ENCODE measurements around the gene ARMC3.
"Not testable (repeated sequence)": the region's sequence is repeated elsewhere in the genome, so short reads cannot be mapped to it uniquely, and the experiment has no call there.

The ARMC3 gene

DNA sequence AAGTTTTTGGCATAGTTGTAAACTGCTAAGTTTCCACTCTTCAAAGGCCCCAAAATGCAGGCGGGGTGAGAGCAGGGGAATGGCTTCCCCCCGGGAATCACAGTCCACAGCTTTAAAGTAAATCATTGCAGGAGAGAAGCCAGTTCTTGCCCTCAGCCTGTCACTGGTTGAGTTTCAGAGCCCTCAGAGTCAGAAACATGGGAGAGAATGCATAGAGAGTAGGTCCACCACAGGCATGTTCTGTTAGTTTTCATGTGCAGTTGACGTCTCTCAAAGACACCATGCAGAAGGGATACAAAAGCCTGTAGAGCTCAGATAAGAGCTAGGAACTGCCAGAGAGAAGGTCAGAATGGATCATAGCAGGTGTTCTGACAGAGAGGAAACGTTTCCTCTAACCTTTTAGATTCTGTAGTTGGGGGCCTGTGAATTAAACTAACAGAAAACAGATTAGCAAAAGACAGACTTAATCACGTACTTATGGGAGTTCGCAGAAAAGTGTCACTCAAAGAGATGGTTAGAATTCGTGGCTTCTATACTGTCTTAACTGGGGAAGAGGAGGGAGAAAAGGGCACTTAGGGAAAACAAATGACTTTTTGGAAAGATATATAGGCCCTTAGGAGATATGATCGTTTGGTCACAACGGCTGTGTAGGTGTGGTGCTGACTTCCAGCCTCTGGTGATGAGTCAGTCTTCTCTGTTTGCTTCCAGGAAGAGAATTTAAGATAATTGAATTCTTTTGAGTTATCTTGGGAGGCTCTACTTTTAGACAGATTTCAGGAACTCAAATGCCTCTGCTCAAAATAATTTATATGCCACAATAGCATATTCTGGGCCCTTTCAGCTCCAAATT, 119.6 kb downstream of the ARMC3 start:
- DNase-seq (ENCODE audit: low spot score): peak; percentile 15

DNA sequence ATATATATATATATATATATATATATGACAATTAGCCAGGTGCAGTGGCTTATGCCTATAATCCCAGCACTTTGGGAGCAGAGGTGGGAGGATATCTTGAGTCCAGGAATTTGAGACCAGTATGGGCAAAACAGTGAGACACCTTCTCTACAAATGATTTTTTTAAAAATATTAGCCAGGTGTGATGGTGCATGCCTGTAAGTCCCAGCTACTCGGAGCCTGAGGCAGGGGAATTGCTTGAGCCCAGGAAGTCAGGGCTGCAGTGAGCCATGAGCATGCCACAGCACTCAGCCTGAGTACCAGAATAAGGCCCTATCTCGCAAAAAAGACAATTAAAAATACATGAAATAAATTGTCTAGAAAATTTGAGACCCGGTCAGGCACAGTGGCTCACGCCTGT, 120.3 kb downstream of the ARMC3 start:
- DNase-seq (ENCODE audit: low spot score): no peak

DNA sequence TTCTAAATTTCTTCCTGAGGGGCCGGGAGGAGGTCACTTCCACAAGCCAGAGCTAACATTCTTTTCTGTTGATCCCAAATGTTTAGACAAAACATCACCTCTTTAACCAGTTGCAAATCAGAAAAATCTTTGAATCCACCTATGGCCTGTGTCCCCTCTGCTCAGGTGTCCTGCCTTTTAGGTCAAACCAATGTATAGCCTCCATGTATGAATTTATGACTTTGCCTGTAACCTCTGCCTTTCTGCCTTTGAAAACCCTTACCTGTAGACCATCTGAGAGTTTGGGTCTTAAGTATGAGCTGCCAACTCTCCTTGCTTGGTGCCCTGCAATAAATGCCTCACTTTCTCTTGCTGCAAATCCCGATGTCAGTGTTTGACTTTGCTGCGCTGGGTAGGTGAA, 123.4 kb downstream of the ARMC3 start:
- no peak for DNase-seq (ENCODE audit: low spot score)

DNA sequence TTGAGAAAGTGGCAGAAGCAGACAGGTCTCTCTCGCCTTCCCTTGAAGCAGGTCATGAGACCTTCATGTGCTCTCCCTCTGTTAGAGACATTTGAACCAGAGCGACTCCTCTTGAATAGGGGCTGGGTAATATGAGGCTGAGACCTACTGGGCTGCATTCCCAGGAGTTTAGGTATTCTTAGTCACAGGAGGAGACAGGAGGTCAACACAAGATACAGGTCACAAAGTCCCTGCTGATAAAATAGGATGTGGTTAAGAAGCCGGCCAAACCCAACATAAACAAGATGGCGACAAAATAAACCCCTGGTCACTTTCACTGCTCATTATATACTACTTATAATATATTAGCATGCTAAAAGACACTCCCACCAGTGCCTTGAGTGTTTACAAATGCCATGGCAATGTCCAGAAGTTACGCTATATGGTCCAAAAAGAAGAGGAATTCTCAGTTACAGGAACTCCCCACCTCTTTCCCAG, 124.0 kb downstream of the ARMC3 start:
- no peak for DNase-seq (ENCODE audit: low spot score)

DNA sequence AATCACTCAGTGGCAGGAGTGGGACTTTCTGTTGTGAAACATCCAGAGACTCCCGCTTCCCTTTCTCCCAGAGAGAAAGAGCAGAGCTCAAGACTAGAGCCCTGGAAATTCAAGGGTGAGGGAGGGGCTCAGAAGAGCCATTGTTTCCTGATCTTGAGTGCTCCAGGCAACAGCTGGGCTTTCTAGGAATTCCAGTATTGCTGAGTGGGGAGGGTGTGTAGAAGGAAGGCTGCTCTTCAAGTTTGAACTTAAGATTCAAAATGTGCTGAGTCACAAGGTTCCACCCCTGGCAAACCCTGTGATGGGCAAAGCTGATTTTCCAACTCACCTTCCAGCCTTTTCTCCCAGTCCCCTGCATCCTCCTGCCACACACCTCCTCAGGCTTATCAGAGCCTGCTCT, 125.2 kb downstream of the ARMC3 start:
- DNase-seq (ENCODE audit: low spot score): peak; percentile 31

DNA sequence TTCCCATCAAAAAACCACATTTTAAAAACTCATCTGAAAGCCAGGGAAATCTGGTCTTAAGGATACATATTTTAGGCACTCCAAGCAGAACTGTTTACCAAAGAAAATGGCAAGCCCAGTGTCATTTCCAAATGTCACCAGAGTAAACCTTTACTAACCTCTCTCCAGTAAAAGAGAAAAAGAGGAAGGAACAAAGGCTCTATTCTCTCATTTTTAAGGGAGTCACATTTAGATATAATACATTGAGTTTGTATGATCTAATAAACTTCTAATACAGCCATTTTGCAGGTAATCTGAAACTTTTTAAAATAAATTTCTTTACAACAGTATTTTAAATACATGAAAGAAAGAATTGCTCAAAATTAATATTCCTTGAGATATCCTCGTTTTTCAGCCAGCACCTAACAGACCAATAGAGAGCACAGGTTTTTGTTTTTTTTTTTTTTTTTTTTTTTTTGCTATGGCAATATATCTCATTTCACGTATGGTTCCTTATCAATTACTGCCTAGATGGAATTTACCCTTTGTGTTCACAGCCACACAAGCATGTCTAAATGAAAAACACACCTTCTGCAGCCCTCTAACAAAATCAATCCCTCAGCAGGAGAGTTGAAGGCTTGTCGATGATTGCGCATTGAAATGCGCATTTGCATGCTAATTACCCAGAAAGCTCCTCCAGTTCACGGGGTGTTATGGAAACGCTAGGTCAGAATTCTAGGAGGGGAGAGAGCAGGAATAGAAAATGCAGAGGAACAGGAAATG, 127.8 kb downstream of the ARMC3 start:
- no peak for DNase-seq (ENCODE audit: low spot score)

DNA sequence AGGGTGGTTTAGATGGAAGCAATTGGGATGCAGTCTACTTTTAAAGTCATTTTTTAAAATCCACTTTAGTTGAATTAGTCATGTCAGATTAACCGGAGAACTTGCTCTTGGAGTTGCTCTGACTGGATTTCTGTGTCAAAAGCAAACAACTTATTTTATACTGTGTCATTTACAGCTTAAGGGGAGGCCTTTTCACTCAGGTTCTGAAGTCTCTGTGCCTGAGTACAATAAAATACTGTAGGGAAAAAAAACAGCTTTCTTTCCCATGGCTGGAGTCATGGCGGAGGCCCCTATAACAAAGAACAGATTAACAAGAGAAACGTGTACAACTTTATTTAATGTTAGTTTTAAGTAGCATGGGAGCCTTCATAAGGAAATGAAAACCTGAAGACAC, 128.3 kb downstream of the ARMC3 start:
- DNase-seq (ENCODE audit: low spot score): no peak

DNA sequence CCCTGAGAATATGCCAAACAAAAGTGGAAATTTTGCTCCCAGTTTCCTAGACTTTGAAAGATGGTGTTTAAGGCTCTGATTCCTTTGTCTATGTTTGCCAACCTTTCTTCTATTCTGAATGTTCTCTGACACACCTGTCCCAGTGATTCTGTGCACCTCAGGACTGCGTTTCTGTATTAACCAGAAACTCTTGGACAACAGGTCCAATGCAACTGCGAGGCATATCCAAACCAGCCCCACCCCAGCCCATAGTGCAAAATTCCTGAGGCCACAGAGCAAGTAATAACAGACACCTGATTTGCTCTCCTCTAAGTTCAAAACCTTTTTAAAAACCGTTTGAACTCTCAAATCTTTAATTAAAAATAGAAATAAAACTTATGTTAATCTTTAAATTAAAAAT, 130.5 kb downstream of the ARMC3 start:
- DNase-seq (ENCODE audit: low spot score): no peak

DNA sequence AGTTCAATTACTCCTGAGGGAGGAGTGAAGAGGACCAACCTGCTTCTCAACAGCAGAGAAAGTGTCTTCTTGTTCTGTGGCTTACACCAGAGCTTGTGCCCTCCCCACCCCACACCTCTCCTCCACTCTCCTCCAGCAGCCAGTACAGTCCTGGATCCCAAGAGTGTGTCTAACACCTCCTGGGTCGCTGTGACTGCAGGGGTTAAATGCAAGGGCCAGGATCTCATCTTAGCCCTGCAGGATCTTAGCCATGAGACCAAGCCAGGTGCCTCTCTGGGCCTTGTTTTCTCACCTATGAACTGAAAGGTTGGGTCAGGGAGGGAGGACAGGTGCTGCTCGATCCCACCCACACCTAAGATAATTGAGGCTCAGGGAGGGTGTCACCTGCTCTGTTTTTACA, 133.1 kb downstream of the ARMC3 start:
- no peak for DNase-seq (ENCODE audit: low spot score)

DNA sequence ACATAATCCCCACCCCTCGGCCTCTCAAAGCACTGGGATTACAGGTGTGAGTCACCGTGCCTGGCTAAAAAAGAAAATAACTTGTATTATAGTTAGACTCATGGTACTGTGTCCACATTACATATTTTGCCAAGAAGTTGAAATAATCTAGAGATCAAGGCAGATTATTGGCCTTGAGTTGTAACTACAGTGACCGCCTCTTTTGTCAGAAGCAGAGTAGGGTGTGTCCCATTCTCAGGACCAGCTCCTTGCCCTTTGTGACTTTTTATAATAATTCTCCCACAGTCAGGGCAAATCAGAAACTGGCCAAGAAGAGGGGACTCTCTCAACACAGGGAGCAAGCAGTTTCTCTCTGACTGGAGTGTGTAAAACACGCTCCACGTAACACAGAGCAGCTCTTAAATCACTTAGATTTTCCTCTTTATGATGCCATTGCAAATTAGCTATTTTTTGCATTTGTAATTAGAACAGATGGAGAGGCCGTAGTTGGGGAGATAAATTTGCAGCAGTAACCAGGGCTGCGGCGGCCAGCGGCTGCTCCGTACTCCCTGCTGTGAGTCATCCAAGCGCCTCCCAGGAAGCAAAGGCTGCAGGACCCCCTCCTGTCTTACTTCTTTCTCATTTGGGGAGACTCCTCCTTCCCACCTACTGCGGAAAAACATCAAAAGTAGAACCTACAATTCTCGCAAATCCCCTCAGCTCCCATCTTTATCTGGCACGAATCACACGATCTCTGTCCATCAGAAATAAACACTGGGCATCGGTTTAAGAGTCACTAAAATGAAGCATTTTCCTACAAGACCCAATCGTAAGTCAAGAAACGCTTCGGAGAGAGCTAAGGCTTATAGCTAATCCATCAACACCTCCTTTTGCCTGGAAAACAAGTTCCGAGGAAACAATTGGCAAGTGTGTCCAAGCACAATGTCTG, 135.5 kb downstream of the ARMC3 start:
- DNase-seq (ENCODE audit: low spot score): no peak

DNA sequence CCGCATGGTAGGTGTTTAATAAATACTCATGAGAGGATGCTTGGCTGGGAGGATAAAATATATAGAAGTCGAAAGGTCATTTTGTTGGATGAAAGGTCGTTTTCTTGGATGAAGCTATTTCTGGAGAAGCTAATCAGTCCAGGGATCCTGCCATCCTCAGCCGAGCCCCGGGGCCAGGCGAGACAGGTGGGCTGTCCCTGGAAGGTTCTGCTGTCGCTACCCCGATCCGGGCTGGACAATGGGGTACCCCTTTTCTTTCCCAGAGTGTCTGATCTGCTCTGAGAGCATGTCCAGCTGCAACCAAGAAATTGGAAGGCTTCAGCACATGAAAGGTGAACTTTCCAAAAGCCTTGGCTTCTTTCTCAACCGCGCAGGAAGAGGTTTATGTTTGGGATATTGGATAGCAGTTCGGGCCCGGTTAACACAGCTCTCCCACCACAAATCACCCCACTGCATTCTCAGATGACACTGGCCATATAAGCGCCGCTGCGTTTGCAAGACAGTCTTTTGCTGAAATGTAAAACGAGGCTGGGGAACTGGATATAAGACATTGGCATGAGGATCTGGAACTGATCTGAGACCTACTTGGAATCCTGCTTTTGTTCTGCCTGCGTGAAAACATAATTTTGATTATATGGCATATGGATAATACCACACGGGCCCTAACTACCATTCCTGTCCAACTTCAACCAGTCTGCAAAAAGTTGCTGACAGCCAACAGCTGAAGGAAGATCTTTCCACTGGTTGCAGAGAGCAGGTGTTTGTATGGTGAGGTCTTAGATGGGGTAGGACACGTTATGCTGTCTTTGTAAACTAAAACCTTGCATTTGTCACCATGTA, 136.3 kb downstream of the ARMC3 start:
- no peak for DNase-seq (ENCODE audit: low spot score)

DNA sequence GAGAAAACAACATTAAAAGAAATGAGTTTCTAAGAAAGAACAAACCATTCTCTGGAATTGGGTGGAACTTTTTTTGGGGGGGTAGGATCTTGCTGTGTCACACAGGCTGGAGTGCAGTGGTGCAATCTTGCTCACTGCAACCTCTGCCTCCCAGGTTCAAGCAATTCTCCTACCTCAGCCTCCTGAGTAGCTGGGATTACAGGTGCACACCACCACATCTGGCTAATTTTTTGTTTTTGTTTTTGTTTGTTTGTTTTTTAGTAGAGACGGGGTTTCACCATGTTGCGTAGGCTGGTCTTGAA, 136.9 kb downstream of the ARMC3 start:
- not testable (repeated sequence) for DNase-seq (ENCODE audit: low spot score)

DNA sequence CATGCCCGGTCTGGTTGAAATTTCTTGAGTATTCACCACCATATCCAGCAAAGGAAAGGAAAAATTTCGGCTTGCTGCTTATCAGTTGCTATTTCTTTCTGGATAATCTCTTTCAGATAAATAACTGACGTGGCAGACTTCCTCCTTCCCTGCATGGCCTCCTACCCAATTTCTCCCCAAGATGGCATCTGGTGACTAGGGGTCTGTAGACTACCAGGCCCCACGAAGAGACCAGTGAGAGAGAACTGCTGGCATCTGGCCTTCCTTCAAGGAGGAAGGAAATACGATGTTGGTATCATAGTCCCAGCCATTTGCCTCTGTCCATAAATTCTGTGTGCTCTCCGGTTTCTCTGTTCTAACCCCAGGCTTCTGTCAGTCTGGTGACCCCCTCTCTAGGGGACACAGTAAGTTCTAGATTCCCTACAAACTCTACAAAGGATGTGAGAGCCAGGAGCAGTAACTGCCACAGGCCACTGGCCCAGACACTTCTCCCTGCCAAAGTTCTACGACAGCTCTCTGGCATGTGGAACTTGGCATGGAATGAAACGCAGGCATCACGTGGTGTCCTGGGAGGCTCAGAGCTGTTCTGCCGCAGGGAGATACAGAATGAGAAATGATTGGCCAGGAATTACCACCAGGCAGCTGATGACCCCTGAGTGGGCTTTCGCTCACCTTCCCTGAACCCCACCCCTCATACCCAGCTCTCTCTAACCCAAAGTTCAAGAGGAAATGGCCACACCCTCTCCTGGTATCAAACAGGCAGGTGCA, 137.5 kb downstream of the ARMC3 start:
- DNase-seq (ENCODE audit: low spot score): peak; percentile 61

DNA sequence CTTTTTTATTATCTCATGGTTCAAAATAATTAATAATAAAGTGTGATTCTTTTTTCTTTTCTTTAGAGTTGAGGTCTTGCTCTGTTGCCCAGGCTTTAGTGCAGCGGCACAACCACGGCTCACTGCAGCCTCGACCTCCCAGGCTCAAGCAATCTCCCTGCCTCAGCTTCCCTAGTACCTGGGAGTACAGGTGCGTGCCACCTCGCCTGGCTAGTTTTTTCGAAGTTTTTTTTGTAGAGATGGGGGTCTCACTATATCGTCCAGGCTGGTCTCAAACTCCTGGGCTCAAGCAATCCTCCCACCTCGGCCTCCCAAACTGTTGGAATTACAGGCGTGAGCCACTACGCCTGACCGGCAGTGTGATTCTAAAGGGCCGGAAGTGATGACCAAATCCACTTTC, 139.5 kb downstream of the ARMC3 start:
- DNase-seq (ENCODE audit: low spot score): no peak

DNA sequence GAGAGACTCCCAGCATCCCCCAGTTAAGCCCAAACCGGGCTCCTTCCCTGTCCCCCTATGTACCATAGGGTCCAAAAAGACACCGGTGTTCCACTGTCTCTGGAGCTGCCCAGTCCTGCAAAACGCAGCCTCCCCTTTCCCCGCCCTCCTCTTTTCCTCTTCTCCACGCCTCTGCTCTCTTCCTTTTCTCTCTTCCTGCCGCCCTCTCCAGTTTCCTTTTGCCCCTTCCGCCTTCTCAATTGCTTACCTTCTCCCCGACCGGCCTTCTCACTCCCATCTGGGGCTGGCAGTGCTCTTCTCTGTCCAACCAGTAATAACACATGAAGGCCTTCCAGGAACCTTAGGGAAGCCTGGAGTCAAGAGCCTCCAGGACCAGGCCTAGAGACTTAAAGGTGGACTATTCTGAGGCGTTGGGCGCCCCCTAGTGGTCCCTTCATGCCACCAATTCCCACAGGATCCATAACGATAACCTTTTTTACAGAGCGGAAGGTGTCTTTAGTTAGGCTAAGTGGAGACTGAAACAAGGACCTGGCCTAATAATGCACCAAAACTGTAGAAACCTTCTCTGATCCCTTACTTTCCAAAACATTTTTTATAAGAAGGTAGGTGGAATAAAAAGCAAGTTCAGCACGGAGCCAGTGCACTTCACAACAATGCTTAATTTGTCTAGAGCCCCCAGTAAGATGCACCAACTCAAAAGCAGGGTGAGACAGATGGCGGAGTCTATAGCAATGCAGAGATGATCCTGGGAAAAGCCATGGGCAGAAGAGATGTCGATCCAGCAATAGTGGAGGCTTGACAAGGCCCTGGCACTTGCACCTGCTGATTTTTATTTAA, 140.3 kb downstream of the ARMC3 start:
- DNase-seq (ENCODE audit: low spot score): peak; percentile 71

DNA sequence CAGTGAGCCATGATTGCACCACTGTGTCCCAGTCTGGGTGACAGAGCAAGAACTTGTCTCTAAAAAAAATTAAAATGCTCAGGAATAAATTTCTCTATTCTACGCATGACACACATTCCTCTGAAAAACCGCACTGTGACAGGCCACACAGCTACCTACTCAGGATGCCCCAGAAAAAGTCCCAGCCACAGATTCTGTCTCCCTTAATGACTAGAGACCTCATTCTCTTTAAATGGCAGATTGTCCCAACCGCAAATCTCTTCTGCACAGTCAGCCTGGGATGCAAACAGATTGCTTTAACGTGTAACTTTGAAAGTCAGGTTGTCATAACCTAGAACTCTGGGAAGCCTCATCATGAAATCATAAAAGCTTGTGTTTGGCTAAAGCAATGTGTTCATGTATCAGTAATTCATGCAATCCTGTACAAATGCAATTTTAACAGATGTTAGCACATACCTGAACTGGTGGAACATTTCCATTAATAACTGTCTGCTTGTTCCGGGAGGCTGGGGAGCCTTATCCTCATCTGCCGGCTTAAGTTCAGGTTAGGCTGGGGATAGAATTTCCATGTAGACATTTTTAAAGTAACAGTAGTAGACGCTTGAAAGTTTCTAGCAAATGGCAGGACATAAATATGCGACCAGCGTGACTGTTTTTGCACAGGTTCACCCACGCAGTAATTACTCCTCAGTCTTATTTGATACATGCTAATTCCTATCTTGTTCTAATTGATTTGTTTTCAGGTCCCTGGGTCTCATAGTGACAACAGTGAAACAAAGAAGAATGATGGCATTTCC, 141.4 kb downstream of the ARMC3 start:
- DNase-seq (ENCODE audit: low spot score): no peak

DNA sequence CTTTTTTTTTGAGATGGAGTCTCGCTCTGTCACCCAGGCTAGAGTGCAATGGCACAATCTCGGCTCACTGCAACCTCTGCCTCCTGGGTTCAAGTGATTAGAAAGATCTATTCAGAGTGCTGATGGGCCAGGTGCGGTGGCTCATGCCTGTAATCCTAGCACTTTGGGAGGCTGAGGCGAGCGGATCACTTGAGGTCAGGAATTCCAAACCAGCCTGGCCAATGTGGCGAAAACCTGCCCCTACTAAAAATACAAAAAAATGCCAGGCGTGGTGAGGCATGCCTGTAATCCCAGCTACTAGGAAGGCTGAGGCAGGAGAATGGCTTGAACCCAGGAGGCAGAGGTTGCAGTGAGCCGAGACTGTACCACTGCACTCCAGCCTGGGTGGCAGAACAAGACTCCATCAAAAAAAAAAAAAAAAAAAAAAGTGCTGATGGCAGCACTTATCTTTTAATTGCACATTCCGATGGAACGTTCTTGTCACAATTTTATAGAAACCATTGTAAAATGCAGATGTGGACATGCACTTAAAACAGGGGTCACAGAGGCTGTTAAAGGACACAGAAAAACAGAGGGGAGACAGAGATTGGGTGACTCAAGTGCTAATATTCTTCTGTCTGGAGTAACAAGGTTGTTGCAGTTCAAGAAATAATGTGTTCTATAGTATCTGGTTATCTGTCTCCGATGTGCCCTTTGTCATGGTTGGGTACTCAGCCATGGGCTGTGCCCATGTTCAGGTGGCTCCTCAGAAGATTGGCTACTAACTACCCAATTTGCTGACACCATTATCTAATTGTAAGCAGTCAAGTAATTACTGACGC, 142.4 kb downstream of the ARMC3 start:
- not testable (repeated sequence) for DNase-seq (ENCODE audit: low spot score)

DNA sequence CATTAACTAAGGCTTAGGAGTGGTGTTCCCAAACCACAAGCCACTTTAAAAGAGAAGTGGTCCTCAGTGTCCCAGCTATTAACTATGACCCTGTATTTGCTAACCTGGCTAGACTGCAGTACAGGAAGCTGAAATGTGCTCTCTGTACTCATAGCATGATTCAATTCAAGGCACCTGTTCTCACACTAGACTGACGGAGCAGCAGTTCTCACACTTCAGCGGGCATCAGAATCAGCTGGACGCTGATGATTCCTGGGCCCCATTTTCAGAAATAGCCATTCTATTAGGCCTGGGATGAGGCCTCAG, 143.0 kb downstream of the ARMC3 start:
- no peak for DNase-seq (ENCODE audit: low spot score)

All from LoVo (cell line).